ENCODE data around the gene NRG2. TPM values are rescaled to one million over a fixed set of nuclear protein-coding genes. Genes with fewer than 3 reads are reported as not detected.
A peak's percentile ranks its signal among the peaks of the same experiment; 100 is the strongest.

Gene NRG2
- total and polyA plus RNA-seq, 5 donors from 2014 or later: not detected

GRCh38 chr5:139798883-139799282 is 244.2 kb downstream of the NRG2 start:
- DNase-seq: no peak
- peaks cover 13% of the 10 kb centered on the region for H3K27me3 ChIP-seq (ENCODE audit: control insufficient read depth, insufficient read depth, low read length)
- peaks cover 13% of the 10 kb centered on the region for H3K4me1 ChIP-seq (ENCODE audit: control insufficient read depth, insufficient read depth, low read length, poor library complexity, severe bottlenecking)
- Mint-ChIP-seq H3K9me3 (peaks cover 0 to 6% (median 0%) of the 10 kb centered on the region in 7 donors), H3K36me3 (no peaks in the 10 kb centered on the region), H3K27ac (no peak overlapping the region), H3K4me3 (peak overlapping the region in 1 of 4 donors; percentile 33), H3K27me3 (peaks cover 54% of the 10 kb centered on the region), H3K4me1 (peaks cover 0 to 12% (median 0%) of the 10 kb centered on the region in 4 donors)
- ATAC-seq (ENCODE audit: low read depth in 2 of 2): no peak
- no peaks in the 10 kb centered on the region for H3K9me3 ChIP-seq (ENCODE audit: control insufficient read depth in 2 of 2, low read length in 2 of 2)
- no peak overlapping the region for H3K27ac ChIP-seq (ENCODE audit: insufficient read depth, low read length, poor library complexity, severe bottlenecking)
- no peak overlapping the region for H3K4me3 ChIP-seq (ENCODE audit: low read depth, low read length)
- no peaks in the 10 kb centered on the region for H3K36me3 ChIP-seq (ENCODE audit: control insufficient read depth, insufficient read depth, low read length)

DNA sequence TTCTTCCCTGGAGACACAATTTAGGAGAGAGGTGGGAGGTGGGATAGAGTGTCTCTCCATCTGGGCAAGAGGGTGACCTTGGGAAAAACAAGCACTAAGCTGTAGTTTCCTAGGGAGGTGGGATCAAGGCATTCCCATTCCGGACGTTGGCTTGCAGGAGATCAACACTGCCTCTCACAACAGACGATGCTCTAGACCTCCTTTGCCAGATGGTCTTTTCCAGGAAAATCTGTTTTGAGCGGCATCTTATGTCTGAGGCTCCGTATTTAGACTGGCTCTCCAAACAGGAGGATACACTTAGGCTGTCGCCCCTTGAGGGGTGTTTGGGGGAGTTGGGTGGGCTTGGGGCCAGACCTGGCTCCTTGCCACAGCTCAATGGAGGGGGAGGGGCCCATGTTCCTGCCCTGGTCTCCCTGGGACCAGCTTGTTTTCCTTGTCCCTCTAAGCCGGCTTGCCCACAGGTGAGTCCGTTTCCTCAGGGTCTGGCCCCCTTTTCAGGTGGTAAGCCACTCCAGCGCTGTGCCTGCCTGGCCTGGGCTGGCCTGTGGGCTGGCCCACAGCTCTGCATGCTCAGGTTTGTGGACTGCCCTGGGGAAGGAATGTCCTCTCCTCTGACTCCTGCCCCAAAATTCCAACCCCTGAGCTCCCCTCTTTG is 245.1 kb downstream of the NRG2 start:
- H3K27me3 Mint-ChIP-seq: peaks cover 54% of the 10 kb centered on the region
- H3K9me3 Mint-ChIP-seq: peaks cover 0 to 6% (median 0%) of the 10 kb centered on the region in 7 donors
- peak overlapping the region in 1 of 4 donors; percentile 33 for H3K4me3 Mint-ChIP-seq
- H3K36me3 ChIP-seq (ENCODE audit: control insufficient read depth, insufficient read depth, low read length): no peaks in the 10 kb centered on the region
- H3K27ac ChIP-seq (ENCODE audit: insufficient read depth, low read length, poor library complexity, severe bottlenecking): no peak overlapping the region
- DNase-seq: no peak
- peaks cover 13% of the 10 kb centered on the region for H3K4me1 ChIP-seq (ENCODE audit: control insufficient read depth, insufficient read depth, low read length, poor library complexity, severe bottlenecking)
- peaks cover 16% of the 10 kb centered on the region for H3K27me3 ChIP-seq (ENCODE audit: control insufficient read depth, insufficient read depth, low read length)
- H3K27ac Mint-ChIP-seq: no peak overlapping the region
- no peak overlapping the region for H3K4me3 ChIP-seq (ENCODE audit: low read depth, low read length)
- H3K4me1 Mint-ChIP-seq: peaks cover 0 to 12% (median 0%) of the 10 kb centered on the region in 4 donors
- no peaks in the 10 kb centered on the region for H3K36me3 Mint-ChIP-seq
- no peaks in the 10 kb centered on the region for H3K9me3 ChIP-seq (ENCODE audit: control insufficient read depth in 2 of 2, low read length in 2 of 2)
- no peak for ATAC-seq (ENCODE audit: low read depth in 2 of 2)

DNA sequence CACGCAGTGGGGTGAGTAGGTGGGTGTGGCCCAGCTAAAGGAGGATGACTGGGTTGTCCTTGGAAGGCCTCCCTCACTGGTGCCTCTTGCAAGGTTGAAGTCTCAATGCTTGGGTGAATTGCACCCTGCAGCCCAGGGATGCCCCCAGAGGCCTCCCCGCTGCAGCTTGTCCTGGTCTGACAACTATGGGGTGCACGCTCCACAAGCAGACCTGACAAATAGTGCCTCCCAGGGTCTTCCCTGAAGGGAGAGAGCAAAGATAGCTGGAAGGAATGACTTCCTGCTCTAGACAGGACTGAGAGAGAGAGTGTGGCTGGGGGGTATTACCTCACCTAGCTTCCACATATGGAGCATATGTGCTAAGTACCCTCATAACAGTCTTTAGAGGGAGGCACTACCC is 245.8 kb downstream of the NRG2 start:
- H3K36me3 ChIP-seq (ENCODE audit: control insufficient read depth, insufficient read depth, low read length): no peaks in the 10 kb centered on the region
- Mint-ChIP-seq H3K9me3 (peaks cover 0 to 6% (median 0%) of the 10 kb centered on the region in 7 donors), H3K27ac (no peak overlapping the region), H3K36me3 (no peaks in the 10 kb centered on the region), H3K27me3 (peaks cover 54% of the 10 kb centered on the region), H3K4me3 (no peak overlapping the region), H3K4me1 (peaks cover 0 to 12% (median 0%) of the 10 kb centered on the region in 4 donors)
- H3K27ac ChIP-seq (ENCODE audit: insufficient read depth, low read length, poor library complexity, severe bottlenecking): no peak overlapping the region
- no peak for ATAC-seq (ENCODE audit: low read depth in 2 of 2)
- H3K27me3 ChIP-seq (ENCODE audit: control insufficient read depth, insufficient read depth, low read length): peaks cover 16% of the 10 kb centered on the region
- H3K9me3 ChIP-seq (ENCODE audit: control insufficient read depth in 2 of 2, low read length in 2 of 2): no peaks in the 10 kb centered on the region
- no peak for DNase-seq
- H3K4me3 ChIP-seq (ENCODE audit: low read depth, low read length): no peak overlapping the region
- peaks cover 13% of the 10 kb centered on the region for H3K4me1 ChIP-seq (ENCODE audit: control insufficient read depth, insufficient read depth, low read length, poor library complexity, severe bottlenecking)

Other genes starting within 250 kb of the NRG2 start
- not detected for gene PSD2, start 247.5 kb downstream of the NRG2 start, total RNA-seq
- gene PSD2, start 247.5 kb downstream of the NRG2 start, polyA plus RNA-seq: not detected
- gene PURA, start 70.8 kb upstream of the NRG2 start, total RNA-seq: 7.7 TPM
- gene PURA, start 70.8 kb upstream of the NRG2 start, polyA plus RNA-seq: 1 to 10 TPM; 2.3 to 4.1 (median 3.6) TPM
- 2.3 TPM for gene IGIP, start 82.6 kb upstream of the NRG2 start, total RNA-seq
- under 1 TPM in 3 of 4 donors, not detected in 1; 0.06 to 0.33 (median 0.28) TPM for gene IGIP, start 82.6 kb upstream of the NRG2 start, polyA plus RNA-seq
- gene CYSTM1, start 131.9 kb upstream of the NRG2 start, total RNA-seq: 7.1 TPM
- gene CYSTM1, start 131.9 kb upstream of the NRG2 start, polyA plus RNA-seq: 10 to 100 TPM; 10.8 to 26.4 (median 15.1) TPM

All from CD4-positive, CD25-positive, alpha-beta regulatory T cell (primary cell).